ACHN (cell line): ENCODE measurements around the gene CD79B.
A peak's percentile ranks its signal among the peaks of the same experiment; 100 is the strongest.

Source experiments
- DNase-seq: peaks from one replicate; pipeline ENCODE4 v3.0.0-alpha.2; 2015
- in situ Hi-C: cut with HindIII; loops from 2 replicates; pipeline ENCODE4 v1.10.0; 2017; ENCODE audit warnings: low sequenced_read_pairs, low pct_ligation_motif_present, low pct_unique_long_range_greater_than_20kb

CD79B gene

GRCh38 chr17:63955791-63956190 is 23.7 kb upstream of the CD79B start:
- in situ Hi-C loops: no loop called here
- DNase-seq: no peak

- in situ Hi-C loops: no loop called here
These were observed 23.1 kb upstream of the CD79B start for GRCh38 chr17:63955232-63955631.

GRCh38 chr17:63954402-63955063 is 22.4 kb upstream of the CD79B start:
- no peak for DNase-seq
- in situ Hi-C loops: no loop called here

More at GRCh38 chr17:63955232-63955631, 23.1 kb upstream of the CD79B start:
- DNase-seq: no peak

GRCh38 chr17:63950940-63951907 is 19.1 kb upstream of the CD79B start:
- in situ Hi-C loops: no loop called here
- DNase-seq: peak; percentile 18

- in situ Hi-C loops: no loop called here
- no peak for DNase-seq
These were observed 17.6 kb upstream of the CD79B start for GRCh38 chr17:63949576-63950250.

- in situ Hi-C loops: no loop called here
- no peak for DNase-seq
These were observed 16.4 kb upstream of the CD79B start for GRCh38 chr17:63948521-63948920.

GRCh38 chr17:63947711-63948330 is 15.7 kb upstream of the CD79B start:
- DNase-seq: no peak
- in situ Hi-C loops: no loop called here

- in situ Hi-C loops: no loop called here
- peak; percentile 49 for DNase-seq
These were observed 14.6 kb upstream of the CD79B start for GRCh38 chr17:63946440-63947363.

- DNase-seq: no peak
- in situ Hi-C loops: no loop called here
These were observed 13.8 kb upstream of the CD79B start for GRCh38 chr17:63945784-63946439.

GRCh38 chr17:63944736-63945499 is 12.8 kb upstream of the CD79B start:
- in situ Hi-C loops: no loop called here
- no peak for DNase-seq

- no peak for DNase-seq
- in situ Hi-C loops: no loop called here
These were observed 11.6 kb upstream of the CD79B start for GRCh38 chr17:63943745-63944144.

GRCh38 chr17:63942309-63942985 is 10.3 kb upstream of the CD79B start:
- in situ Hi-C loops: no loop called here
- DNase-seq: no peak

- in situ Hi-C loops: no loop called here
These were observed 9.6 kb upstream of the CD79B start for GRCh38 chr17:63941751-63942150.

GRCh38 chr17:63941162-63941561 is 9.0 kb upstream of the CD79B start:
- in situ Hi-C loops: no loop called here
- no peak for DNase-seq

More at GRCh38 chr17:63941751-63942150, 9.6 kb upstream of the CD79B start:
- DNase-seq: no peak

- no peak for DNase-seq
- in situ Hi-C loops: no loop called here
These were observed 8.5 kb upstream of the CD79B start for GRCh38 chr17:63940584-63940983.

- no peak for DNase-seq
- in situ Hi-C loops: no loop called here
These were observed 7.8 kb upstream of the CD79B start for GRCh38 chr17:63939884-63940283.
